ENCODE data around the gene LRRC4C.

The LRRC4C gene

DNA sequence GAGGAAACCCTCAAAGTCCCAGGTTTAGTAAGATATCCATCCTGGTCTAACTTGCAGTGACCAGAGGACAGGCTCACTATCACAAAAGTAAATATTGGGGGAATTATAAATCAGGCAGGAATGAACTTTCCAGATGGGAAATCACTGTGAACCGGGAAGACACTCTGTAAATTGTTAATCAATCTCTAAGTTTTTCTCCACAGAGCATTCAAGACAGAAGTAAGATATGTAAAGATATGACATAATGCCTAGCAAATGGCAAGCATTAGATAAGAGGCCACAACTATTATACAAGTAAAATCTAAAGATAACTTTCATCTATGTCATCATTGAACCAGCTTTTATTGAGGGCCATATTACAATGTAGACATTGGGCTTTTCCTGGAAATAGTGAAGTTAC, 35.3 kb upstream of the LRRC4C start:
- TF ChIP-seq, protein P1, sequence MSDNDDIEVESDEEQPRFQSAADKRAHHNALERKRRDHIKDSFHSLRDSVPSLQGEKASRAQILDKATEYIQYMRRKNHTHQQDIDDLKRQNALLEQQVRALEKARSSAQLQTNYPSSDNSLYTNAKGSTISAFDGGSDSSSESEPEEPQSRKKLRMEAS (IDR thresholded peaks at IDR 0.05), result no peak
- TF ChIP-seq, protein P2, sequence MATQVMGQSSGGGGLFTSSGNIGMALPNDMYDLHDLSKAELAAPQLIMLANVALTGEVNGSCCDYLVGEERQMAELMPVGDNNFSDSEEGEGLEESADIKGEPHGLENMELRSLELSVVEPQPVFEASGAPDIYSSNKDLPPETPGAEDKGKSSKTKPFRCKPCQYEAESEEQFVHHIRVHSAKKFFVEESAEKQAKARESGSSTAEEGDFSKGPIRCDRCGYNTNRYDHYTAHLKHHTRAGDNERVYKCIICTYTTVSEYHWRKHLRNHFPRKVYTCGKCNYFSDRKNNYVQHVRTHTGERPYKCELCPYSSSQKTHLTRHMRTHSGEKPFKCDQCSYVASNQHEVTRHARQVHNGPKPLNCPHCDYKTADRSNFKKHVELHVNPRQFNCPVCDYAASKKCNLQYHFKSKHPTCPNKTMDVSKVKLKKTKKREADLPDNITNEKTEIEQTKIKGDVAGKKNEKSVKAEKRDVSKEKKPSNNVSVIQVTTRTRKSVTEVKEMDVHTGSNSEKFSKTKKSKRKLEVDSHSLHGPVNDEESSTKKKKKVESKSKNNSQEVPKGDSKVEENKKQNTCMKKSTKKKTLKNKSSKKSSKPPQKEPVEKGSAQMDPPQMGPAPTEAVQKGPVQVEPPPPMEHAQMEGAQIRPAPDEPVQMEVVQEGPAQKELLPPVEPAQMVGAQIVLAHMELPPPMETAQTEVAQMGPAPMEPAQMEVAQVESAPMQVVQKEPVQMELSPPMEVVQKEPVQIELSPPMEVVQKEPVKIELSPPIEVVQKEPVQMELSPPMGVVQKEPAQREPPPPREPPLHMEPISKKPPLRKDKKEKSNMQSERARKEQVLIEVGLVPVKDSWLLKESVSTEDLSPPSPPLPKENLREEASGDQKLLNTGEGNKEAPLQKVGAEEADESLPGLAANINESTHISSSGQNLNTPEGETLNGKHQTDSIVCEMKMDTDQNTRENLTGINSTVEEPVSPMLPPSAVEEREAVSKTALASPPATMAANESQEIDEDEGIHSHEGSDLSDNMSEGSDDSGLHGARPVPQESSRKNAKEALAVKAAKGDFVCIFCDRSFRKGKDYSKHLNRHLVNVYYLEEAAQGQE (IDR thresholded peaks at IDR 0.05; ENCODE audit: low read depth), result no peak
- no peak for TF ChIP-seq EGR1 (IDR thresholded peaks at IDR 0.05)
- TF ChIP-seq, protein P3, sequence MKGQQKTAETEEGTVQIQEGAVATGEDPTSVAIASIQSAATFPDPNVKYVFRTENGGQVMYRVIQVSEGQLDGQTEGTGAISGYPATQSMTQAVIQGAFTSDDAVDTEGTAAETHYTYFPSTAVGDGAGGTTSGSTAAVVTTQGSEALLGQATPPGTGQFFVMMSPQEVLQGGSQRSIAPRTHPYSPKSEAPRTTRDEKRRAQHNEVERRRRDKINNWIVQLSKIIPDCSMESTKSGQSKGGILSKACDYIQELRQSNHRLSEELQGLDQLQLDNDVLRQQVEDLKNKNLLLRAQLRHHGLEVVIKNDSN (IDR thresholded peaks at IDR 0.05), result no peak
- no peak for TF ChIP-seq TCF12 (IDR thresholded peaks at IDR 0.05; ENCODE audit: low read depth)
- no peak for TF ChIP-seq EP300 (IDR thresholded peaks at IDR 0.05; ENCODE audit: borderline replicate concordance)
- no peak for TF ChIP-seq RAD21 (IDR thresholded peaks at IDR 0.05; ENCODE audit: low read depth)
- no peak for TF ChIP-seq FOXM1 (IDR thresholded peaks at IDR 0.05; ENCODE audit: borderline replicate concordance, low read depth)
- TF ChIP-seq NFIC (IDR thresholded peaks at IDR 0.05), result no peak
- TF ChIP-seq TAF1 (IDR thresholded peaks at IDR 0.05; ENCODE audit: low read depth), result no peak
- TF ChIP-seq CEBPB (IDR thresholded peaks at IDR 0.05), result no peak
- no peak for TF ChIP-seq YY1 (IDR thresholded peaks at IDR 0.05; ENCODE audit: low read depth)
- TF ChIP-seq ZBTB7A (IDR thresholded peaks at IDR 0.05; ENCODE audit: low read depth), result no peak
- TF ChIP-seq TEAD4 (IDR thresholded peaks at IDR 0.05), result no peak
- no peak for TF ChIP-seq CREB1 (IDR thresholded peaks at IDR 0.05; ENCODE audit: low read depth)

DNA sequence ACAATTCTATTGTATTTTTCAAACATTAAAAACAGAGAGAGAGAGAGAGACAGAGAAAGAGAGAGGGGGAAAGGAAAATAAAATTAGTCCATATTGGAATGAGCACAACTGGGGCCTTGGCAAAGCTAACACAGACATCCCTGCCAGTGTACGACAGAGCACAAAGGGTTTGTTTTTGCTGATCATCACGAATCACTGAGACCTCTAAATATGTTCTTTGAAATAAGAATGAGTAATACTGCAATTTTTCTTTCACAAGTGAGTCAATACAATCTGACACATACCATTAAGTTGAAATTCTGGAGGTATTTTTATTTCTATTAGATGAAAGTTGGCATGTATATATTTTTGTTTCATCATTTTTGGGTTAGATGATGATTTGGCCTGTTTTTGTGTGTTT, 27.0 kb upstream of the LRRC4C start:
- TF ChIP-seq ZBTB7A (IDR thresholded peaks at IDR 0.05; ENCODE audit: low read depth) (no peak), TCF12 (IDR thresholded peaks at IDR 0.05; ENCODE audit: low read depth) (no peak), EGR1 (IDR thresholded peaks at IDR 0.05) (no peak), TEAD4 (IDR thresholded peaks at IDR 0.05) (no peak), YY1 (IDR thresholded peaks at IDR 0.05; ENCODE audit: low read depth) (no peak)

DNA sequence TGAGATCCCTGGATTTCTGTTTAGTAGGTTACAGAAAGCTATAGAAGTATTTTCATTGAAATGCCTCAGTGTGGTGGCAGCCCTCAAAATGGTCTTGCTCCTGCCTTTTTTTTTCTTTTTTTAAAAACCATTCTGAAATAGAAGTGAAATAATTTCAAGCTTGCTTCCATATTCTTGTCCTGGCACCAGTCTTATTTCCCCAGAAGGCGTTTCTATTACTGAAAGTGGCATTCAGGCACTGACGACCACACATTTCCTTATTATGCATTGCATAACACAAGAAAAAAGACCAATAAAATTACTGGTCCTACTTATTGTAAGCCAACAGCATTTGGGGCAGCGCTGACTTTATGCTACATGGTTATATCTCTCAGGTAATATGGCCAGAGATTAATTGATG, 24.5 kb upstream of the LRRC4C start:
- TF ChIP-seq TCF12 (IDR thresholded peaks at IDR 0.05; ENCODE audit: low read depth) (no peak), NFIC (IDR thresholded peaks at IDR 0.05) (no peak), EP300 (IDR thresholded peaks at IDR 0.05; ENCODE audit: borderline replicate concordance) (no peak), ZBTB7A (IDR thresholded peaks at IDR 0.05; ENCODE audit: low read depth) (no peak), TAF1 (IDR thresholded peaks at IDR 0.05; ENCODE audit: low read depth) (no peak), RAD21 (IDR thresholded peaks at IDR 0.05; ENCODE audit: low read depth) (no peak)
- TF ChIP-seq, protein P2 (IDR thresholded peaks at IDR 0.05; ENCODE audit: low read depth), result no peak

DNA sequence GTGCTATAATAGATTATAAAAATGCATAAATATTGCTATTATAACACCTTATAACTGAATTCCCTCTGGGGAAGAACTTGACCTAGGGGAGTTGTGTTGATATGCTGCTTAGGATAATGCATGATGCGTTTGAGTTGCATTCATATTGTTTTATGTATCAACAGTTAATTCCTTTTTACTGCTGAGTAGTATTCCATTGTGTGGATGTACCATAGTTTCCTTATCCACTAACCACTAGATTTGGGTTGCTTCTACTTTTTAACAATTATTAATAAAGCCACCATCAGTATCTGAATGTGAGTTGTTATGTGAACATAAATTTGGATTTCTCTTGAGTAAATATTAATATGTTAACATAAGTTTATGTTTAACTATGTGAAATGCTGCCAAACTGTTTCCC, 19.7 kb upstream of the LRRC4C start:
- no peak for TF ChIP-seq TCF12 (IDR thresholded peaks at IDR 0.05; ENCODE audit: low read depth)
- TF ChIP-seq ZBTB7A (IDR thresholded peaks at IDR 0.05; ENCODE audit: low read depth), result no peak
- no peak for TF ChIP-seq EP300 (IDR thresholded peaks at IDR 0.05; ENCODE audit: borderline replicate concordance)
- TF ChIP-seq CREB1 (IDR thresholded peaks at IDR 0.05; ENCODE audit: low read depth), result no peak
- TF ChIP-seq, protein P1 (IDR thresholded peaks at IDR 0.05), result no peak
- no peak for TF ChIP-seq NFIC (IDR thresholded peaks at IDR 0.05)
- TF ChIP-seq CEBPB (IDR thresholded peaks at IDR 0.05), result no peak
- no peak for TF ChIP-seq TAF1 (IDR thresholded peaks at IDR 0.05; ENCODE audit: low read depth)
- TF ChIP-seq, protein P3 (IDR thresholded peaks at IDR 0.05), result no peak
- no peak for TF ChIP-seq TEAD4 (IDR thresholded peaks at IDR 0.05)
- no peak for TF ChIP-seq YY1 (IDR thresholded peaks at IDR 0.05; ENCODE audit: low read depth)
- no peak for TF ChIP-seq FOXM1 (IDR thresholded peaks at IDR 0.05; ENCODE audit: borderline replicate concordance, low read depth)
- TF ChIP-seq EGR1 (IDR thresholded peaks at IDR 0.05), result no peak
- TF ChIP-seq RAD21 (IDR thresholded peaks at IDR 0.05; ENCODE audit: low read depth), result no peak
- TF ChIP-seq, protein P2 (IDR thresholded peaks at IDR 0.05; ENCODE audit: low read depth), result no peak
